IPS-11a (cell line): ENCODE data around the gene ALDH3B1.

Experiments
- H3K4me3 ChIP-seq: one replicate; pipeline ENCODE4 v1.5.1; 2013; ENCODE audit warnings: low read depth, low read length, control low read depth

ALDH3B1 gene

DNA sequence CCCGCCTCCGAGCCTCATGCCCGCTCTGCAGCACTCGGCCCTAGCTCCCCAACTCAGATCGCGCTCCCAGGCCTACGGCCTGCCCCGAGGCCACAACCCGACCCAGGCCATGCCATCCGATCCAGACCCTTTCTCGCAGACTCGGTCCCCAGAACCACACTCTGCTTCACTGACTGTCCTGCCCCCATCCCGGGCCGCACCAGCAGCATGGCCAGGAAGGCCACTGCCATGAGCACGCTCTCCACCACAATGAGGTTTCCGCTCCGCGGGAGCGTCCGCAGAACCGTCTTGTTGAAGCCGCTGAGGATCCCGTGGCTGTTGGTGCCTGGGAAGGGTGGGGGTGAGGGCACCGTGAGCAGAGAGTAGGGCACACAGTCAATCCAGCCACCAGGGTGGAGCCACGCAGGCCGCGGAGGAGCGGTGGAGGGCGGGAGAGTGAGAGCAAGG lies 12.6 kb upstream of the ALDH3B1 start:
- no peak overlapping the region for H3K4me3 ChIP-seq

DNA sequence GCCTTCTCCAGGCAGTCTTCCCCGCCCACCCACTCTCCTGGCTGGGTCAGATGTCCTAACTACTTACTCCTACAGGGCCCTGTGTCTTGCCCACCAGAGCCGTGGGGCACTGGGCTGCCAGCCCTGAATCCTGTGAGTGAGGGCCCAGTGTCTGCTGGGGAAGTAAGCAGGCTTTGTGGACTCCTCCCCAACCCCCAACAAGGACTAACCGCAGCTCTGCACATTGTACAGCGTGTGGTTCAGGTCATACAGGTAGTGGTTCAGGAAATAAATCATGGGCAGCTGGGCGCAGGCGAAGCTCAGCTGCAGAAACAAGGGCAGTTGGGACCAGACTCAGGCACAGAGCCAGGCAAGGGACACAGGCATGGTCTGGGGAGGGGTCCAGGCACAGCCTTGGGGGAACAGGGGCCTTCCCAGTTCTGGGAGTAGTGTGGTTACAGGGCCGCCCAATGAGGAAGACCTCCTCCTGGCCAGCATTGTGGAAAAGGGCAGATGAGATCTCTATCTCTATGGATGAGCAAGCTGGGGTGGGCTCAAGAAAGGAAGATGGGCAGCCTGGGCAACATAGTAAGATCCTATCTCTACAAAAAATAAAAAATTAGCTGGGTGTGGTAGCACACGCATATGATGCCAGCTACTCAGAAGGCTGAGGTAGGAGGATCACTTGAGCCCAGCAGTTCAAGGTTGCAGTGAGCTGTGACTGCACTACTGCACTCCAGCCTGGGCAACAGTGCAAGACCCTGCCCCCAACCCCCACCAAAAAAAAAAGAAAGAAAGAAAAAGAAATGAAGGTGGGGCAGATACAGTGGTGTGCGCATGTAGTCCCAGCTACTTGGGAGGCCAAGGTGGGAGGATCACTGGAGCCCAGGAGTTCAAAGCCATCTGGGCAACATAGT lies 11.7 kb upstream of the ALDH3B1 start:
- H3K4me3 ChIP-seq, result no peak overlapping the region

DNA sequence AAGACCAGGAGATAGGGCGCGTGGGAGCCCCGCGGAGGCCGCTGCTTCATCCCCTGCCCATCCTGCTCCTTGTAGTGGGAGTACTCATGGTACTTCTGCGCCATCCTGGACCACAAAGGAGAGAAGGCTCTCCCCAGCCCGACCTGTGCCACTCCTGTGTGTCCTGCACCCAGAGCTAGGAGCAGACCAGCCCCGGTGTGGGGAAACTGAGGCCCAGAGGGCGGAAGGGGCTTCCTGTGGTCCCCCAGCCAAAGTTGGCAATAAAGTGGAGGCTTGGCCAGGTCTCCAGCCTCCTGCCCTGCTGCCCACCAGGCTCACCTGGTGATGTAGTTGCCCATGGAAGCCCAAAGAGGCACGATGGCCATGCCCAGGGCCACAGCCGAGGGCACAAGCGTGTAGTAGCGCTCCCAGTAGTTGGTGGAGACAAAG lies 10.9 kb upstream of the ALDH3B1 start:
- no peak overlapping the region for H3K4me3 ChIP-seq

DNA sequence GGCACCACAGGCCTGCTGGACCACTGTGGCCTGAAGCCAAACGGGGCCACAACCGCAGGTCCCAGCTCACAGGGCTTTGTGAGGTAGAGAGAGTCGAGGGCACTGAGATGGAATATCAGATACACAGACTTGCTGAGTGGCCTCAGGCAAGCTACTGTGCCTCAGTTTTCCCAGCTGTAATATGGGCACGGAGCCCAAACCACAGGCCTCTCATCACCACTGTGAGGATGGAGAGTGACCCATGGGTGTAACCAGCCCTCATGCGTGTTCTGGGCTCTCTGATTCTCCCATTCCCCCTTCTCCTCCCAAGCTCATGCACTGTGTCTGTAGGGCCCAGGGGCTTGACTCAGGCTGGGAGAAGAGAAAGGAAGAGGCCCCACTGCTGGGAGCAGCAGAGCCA lies 10.4 kb upstream of the ALDH3B1 start:
- no peak overlapping the region for H3K4me3 ChIP-seq

DNA sequence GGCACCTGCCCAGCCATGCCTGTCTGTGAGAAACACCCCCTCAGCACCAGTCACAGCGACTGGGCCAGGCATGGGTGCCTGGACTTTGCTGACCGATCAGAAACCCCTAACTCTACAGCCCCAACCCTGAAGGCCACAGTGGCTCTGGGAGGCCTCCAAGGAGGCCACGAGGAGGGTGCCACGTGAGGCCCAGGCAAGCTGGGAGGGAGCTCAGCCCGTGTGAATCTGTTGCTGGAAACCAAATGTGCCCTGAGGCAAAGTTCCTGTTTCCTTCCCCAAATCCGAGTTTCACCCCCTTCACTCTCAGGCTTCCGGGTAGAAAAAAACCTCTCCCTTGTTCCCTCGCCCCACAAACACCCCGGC lies 7.6 kb upstream of the ALDH3B1 start:
- no peak overlapping the region for H3K4me3 ChIP-seq

DNA sequence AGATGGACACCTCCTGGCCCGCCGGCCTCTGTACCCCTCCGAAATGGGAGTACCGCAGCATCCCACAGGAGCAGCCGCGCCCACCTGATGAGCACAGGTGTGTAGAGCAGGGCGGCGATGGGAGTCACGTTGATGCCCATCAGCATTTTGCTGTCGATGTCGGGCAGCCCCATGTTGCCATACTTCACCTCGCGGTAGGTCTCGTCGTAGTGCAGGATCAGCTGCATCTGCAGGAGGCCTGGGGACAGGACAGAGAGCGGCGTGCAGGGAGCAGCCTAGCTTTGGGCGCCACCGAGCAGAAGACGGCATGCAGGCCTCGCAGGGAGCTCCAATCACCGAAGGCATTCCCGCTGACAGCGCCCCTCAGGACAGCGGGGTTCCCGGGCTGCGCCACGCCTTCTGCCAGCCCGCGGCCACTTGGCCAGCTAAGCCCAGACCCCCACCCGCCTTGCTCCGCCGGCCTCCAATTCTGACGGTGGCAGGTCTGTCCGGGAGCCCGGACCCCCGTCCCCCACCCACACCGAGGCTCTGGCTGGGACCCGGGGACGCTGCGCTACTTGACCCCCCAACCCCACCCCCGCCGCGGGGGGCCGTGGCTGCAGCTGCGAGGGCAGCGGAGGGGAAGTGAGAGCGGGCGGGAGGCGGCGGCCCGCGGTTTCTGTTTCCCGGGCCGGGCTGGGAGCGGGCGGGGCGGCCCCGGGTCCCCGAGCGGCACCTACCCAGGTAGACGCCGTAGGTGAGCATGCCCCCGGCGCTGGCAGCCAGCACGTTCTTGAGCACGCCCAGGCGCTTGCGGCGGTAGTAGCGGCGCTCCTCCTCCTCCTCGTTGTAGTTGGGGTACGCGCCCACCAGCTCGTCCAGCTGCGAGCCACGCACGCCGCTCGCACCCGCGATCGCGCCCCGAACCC lies 6.9 kb upstream of the ALDH3B1 start:
- peak overlapping the region; percentile 43 for H3K4me3 ChIP-seq

DNA sequence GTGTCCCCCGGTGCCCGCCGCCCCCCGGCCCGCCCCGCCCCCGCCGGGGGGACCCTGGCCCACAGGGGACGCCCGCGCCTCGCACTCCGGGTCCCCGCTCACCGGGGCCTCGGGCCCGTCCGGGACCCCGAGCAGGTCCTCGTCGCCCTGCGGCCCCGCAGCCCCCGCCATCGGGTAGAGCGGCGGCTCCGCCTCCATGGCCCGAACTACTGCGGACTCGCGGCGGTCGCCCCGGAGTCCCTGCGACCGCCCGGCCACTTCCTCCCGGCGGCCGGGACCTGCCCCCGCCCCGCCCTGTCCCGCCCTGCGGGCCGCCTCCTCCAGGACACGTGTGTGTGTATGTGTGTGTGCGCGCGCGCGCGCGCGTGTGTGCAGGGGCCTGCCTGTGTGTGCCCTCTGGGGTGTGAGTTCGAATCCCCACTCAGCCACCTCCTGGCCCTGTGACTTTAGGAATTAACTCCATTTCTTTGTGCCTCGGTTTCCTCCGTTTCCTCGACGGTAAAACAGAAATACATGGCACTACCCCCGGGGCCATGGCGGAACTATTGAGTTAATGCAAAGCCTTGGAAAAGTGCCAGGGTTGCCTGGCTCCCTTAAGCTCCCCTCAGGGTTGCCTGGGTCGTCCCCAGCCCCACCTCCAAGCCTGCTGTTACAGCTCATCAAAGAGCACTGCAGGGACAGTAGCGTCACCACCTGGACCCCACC lies 6.1 kb upstream of the ALDH3B1 start, which contains the start of gene UNC93B1:
Gene UNC93B1 (minus strand): TSS at position 252 of the 705 bp plus-strand sequence. CDS start 54 bp downstream, at position 198.
- H3K4me3 ChIP-seq, result peak within 1 kb of the TSS; percentile 43

DNA sequence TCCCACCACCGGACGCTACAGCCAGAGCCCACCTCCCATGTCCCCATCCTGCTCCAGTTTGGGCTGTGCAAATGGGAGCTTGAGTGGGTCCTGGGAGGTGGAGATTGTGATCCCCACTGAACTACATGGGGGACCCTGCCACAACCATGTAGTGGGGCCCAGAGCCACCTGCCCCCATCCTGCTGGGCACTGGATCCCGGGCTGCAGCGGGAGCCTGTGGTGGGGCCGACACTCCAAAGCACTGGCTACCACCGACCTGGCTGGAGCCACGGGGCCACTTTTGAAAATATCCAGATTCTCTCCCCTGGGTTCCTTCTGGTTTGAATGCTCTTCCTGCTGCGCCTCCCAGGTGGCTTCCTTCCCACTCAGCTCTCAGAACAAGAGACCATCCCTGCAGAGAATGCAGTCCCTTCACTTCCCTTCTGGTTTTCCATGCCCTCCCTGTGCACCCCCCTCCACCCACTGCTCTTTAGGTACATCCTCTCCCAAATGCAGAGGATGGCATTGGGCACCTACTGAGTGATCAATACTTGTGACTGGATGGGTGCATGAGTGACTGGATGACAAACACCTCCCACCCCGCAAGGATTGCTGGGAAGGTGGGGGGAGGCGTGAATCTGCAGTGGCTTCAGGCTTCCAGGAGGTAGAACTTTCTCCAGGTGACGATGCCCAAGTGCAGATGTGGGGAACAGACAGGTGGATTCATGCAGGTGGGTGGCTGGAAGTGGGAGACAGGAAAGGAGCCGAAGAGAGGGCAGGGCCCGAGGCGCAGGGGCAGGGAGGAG lies 5.4 kb upstream of the ALDH3B1 start:
- H3K4me3 ChIP-seq, result no peak overlapping the region

DNA sequence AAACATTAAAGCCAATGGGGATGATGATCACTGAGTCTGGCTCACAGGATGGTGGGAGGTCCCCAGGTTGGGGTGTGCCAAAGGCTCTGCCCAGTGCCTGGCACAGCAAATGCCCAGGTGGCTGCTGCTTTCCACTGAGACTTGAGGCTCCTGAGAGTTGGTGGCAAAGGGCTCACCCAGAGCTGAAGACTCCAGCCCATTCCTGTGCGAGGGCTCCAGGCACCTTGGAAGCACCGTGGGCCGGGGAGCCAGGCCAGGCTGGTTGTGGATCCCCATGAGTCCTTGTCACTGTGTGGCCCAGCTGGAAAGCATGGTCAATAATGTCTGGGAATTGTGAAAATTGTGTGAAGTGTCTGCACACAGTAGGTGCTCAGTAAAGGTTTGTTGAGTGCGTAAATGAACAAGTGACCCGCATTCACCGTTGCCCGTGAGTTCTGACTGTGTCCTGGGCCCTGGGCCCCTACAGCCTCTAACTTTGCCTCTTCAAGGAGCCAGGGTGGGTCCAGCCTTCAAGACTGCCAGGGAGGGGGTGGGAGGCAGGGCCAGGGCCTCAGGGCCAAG lies 3.4 kb upstream of the ALDH3B1 start:
- no peak overlapping the region for H3K4me3 ChIP-seq

DNA sequence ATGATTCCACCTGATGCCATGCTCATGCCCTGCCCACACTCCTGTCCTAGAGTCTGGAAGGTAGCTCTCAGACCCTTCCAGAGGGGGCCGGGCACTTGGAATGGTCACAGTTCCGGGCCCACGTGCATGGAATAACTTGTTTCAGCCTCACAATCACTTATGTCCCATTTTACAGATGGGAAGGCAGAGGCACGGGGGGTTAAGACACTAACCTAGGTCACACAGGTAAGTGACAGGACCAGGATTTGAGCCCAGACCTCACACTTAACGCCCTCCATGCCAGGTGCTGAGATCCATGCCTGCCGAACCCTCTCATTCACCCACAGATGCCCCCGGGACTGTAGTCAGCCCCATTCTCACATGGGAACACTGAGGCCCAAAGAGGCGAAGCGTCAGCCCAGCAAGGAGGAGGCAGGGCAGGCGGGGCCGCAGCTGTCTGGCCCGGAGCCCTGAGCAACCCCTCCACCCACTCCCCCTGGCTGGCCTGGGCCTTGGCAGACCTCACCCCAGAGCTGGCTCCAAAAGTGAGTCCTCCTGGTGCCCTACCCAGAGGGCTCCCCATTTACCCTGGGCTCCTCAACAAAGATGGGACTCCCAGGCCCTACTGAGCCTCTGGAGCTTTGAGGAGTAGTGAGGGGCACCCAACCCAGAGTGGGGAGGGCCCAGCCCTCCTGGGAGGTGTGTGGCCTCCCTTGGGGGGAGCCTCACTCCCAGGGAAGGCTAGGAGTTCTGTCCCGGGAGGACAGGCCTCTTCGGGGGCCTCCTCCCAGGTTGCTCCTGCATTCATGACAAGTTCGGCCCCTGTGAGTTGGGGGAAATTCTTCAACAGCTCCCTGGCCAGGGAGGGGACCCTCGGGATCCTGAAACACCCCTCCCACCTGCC lies 2.4 kb upstream of the ALDH3B1 start:
- H3K4me3 ChIP-seq, result no peak overlapping the region

DNA sequence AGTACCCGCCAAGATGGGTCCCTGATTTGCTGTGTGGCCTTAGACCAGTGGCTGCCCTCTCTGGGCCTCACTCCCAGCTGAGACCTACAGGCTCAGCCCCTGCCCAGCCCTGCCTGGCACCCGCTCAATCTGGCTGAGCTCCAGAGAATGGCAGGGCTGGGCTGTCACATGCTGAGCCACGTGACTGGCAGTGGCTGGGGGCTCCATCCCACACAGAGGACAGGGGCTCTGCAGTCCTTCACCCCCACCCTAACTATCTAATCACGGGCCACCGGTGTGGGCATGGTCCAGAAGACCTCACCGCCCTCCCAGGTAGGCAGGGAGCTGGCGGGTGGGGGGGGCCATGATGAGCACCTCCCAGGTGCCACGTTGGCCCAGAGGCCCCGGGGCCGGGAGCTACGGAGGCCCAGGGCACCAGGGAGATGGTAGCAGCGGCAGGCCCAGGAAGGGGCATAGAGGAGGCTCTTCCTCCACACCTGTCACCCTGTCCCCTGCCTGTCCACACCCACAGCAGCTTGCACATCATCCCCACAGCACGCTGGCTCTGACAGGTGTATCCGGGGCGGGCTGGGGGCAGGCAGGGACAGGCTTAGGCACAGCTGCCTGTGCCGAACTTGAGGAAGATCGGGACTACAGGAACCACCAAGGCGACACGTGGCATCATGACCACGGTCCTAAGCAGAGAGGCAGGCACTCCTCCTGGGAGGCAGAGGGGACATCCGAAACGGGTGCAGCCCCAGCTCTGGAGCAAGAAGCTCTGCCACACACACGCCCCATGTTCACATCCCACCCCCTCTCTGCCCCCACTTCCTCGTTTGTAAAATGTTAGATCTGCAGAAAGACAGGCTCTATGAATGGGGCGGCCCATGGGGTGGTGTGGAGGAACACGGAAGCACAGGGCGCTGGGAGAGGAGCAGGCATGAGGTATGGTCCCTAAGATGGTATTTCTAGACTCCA lies 1.5 kb upstream of the ALDH3B1 start:
- no peak overlapping the region for H3K4me3 ChIP-seq

DNA sequence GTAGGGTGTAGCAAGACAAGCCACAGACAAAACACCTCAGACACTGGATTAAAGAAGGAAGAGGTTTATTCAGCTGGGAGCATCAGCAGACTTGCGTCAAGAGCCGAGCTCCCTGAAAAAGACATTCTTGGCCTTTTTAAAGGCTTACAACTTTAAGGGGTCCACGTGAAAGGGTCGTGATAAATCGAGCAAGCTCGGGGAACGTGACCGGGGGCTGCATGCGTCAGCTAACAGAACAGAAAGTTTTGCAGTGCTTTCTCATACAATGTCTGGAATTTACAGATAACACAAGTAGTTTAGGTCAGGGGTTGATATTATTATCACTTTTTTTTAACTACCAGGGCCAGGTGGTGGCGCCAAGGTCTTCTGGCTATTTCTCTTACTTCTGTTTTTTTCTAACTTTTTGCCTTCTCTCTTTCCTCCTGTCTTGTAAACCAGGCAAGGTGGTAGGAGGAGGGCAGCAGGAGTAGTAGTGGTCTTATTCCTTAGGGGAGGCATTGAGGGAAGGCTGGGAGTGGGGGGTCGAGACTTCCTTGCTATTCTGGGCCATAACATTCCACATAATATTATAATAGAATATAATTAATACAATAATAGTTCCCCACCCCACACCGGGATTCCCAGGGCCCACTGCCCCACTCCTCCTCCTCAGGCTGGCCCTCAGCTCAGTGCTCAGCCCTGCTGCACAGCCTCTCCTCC lies 587 bp upstream of the ALDH3B1 start:
- H3K4me3 ChIP-seq, result no peak overlapping the region

DNA sequence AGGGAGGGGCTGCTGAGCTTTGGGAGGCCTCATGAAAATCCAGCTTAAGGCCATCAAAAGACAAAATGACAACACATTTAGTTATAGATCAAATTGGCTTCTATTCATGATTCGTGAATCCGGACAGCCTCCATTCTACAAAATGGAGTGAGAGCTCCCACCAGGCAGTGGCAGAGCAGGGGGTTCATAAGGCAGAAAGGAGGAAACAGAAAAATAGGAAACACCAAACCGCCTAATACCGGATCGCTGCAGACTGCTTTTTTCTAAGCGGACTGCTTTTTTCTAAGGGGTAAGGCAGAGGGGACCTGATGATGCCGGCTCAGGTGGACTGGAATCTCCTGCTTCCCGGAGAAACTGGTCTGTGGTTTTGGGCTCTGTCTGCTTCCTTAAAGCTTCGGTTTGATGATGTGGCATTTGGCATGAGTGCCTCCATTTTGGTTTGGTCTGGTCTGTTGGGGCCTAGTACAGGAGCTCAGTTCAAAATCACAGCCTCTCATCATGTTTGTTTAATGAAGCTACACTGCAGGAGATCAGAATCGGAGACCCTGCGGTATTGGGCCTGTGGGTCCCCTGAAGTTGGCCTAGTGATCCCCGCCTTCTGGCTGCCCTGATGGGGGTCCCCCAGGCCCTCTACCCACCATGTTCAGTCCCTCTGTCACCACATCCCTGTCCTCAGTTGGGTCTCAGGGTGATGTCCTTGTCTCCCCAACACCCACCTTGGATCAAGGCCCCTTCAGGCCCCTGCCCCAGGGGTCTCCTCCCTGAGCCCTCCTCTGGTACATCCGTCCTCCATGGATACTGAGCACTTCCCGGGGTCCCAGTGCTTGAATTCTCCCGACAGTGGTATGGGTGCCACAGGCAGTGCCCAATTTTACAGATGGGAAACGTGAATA lies 1.2 kb downstream of the ALDH3B1 start:
- H3K4me3 ChIP-seq, result no peak overlapping the region

DNA sequence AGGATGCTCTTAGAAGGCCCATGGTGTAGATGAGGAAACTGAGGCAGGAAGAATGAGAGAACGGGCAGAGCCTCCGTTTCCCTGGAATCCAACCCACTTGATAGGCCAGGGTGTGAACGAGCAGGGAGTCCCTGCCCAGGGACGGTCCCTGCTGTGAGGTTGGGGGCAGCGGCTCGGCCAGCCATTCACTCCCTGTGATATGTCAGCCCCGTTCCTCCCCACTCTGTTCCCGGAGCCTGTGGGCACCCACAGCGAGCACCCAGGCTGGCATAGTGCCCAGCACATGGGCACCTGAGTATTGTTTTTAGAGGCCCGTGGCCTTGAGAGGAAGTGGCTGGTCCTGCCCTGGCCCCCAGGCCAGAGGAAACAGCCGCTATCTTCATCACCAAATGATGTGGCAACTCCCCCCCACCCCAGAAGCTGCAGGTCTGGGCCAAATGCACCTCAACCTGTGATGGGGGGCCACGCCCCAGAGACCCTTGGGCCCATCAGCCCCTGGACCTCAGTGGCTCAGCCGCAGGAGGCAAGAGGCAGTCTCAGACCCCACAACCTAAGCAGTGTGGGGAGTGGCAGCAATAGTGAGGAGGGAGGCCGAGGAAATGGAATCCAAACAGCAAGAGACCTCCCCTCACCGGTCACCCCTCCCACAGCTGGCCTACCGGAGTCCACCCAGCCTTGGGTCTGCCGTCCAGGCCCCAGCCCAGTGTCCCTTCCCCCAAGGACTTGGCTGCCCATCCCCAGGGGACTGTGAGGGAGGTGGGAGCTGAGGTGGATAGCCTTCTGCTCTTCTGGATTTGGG lies 2.1 kb downstream of the ALDH3B1 start:
- H3K4me3 ChIP-seq, result no peak overlapping the region

DNA sequence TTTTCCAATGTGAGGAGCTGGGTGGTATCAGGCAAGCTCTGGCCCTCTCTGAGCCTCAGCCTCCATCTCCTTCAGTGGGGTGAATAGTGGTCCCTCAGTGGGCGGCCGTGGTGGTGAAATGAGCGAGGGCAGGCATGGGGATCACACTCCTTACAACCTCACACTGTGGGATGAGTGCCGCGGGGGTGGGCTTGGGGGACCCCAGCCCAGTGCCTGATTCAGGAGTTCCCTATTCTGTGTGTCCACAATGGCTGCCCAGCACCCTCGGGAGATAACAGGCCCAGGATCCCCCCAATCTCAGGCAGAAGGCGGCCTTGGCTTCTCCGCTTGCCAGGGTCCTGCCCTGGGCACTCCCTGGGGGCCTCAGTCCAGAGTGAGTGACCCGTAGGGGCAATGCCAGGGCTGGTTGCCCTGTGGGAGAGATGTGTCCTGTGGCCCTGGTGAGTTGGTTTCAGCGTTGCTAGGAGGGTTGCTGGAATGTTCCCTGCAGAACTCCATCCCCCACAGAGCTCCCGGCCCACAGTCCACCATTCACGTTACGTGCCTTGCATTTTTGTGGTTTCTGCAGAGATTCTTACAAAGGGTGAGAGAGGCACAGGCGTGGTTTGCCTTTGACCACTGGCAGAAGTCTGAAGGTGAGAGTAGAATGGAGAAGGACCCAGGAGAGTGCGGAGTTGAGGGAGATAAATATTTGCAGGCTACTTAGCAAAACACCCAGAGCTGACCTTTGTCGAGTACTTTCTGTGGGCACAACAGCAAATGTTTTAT lies 2.9 kb downstream of the ALDH3B1 start:
- no peak overlapping the region for H3K4me3 ChIP-seq
